CD14-positive monocyte (primary cell): ENCODE results near the gene EIF3B. TPM values are rescaled to one million over a fixed set of nuclear protein-coding genes. Genes with fewer than 3 reads are reported as not detected.
"Not testable (repeated sequence)": the region's sequence is repeated elsewhere in the genome, so short reads cannot be mapped to it uniquely, and the experiment has no call there.

Experiments used
- DNase-seq, 3 donors: peaks; one replicate each; pipeline ENCODE4 v3.0.0-alpha.2; 2011 to 2022
- H2AFZ ChIP-seq: 2 replicates; pipeline ENCODE4 v1.6.0; 2012; ENCODE audit warnings: mild to moderate bottlenecking, low read depth, low read length, inconsistent platforms; ENCODE audit not compliant: insufficient read depth, poor library complexity, severe bottlenecking
- H3K27ac ChIP-seq, 2 donors: 1 replicate in 1 of 2; 2 replicates in 1 of 2; pipeline ENCODE4 v1.5.1; 2012 to 2013; ENCODE audit warnings: low read length in 2 of 2, control low read depth in 1 of 2, inconsistent platforms in 1 of 2, low read depth in 1 of 2, mild to moderate bottlenecking in 1 of 2
- H3K27me3 ChIP-seq, 2 donors: one replicate each; pipeline versions ENCODE4 v1.6.0 to v1.6.1; 2011 to 2013; ENCODE audit warnings: low read length in 2 of 2; ENCODE audit not compliant: control insufficient read depth in 2 of 2, insufficient read depth in 2 of 2
- H3K36me3 ChIP-seq, 2 donors: replicated peaks in 1 of 2; 1 replicate in 1 of 2; 2 replicates in 1 of 2; pipeline versions ENCODE4 v1.5.1 to v1.6.1; 2012 to 2013; ENCODE audit warnings: low read length in 2 of 2, control low read depth in 1 of 2, inconsistent platforms in 1 of 2, mild to moderate bottlenecking in 1 of 2; ENCODE audit not compliant: insufficient read depth in 2 of 2, control insufficient read depth in 1 of 2
- H3K4me1 ChIP-seq, 2 donors: 1 replicate in 1 of 2; 2 replicates in 1 of 2; pipeline versions ENCODE4 v1.5.1 to v1.6.1; 2012 to 2013; ENCODE audit warnings: low read length in 2 of 2, control low read depth in 1 of 2, inconsistent platforms in 1 of 2, mild to moderate bottlenecking in 1 of 2, moderate library complexity in 1 of 2; ENCODE audit not compliant: insufficient read depth in 2 of 2, control insufficient read depth in 1 of 2
- H3K4me2 ChIP-seq: replicated peaks from 2 replicates; pipeline ENCODE3; 2012; ENCODE audit warnings: low read length, moderate library complexity, mild to moderate bottlenecking; ENCODE audit not compliant: poor library complexity, severe bottlenecking; ENCODE audit errors: extremely low read depth
- H3K4me3 ChIP-seq, 3 experiments: fragments of 200-600 bp in 1 of 3; sonication (generic) in 1 of 3; replicated peaks in 1 of 3; 1 replicate in 2 of 3; 2 replicates in 1 of 3; pipeline ENCODE4 v1.5.1; 2011 to 2013; ENCODE audit warnings: low read length in 3 of 3, mild to moderate bottlenecking in 3 of 3, control low read depth in 2 of 3, low read depth in 2 of 3, inconsistent platforms in 1 of 3, moderate library complexity in 1 of 3
- H3K79me2 ChIP-seq: 2 replicates; pipeline ENCODE4 v1.6.0; 2012; ENCODE audit warnings: mild to moderate bottlenecking, control low read depth, inconsistent platforms, low read length, moderate library complexity; ENCODE audit not compliant: insufficient read depth
- H3K9ac ChIP-seq: 2 replicates; pipeline ENCODE4 v1.6.0; 2017; ENCODE audit warnings: low read length, mild to moderate bottlenecking; ENCODE audit not compliant: insufficient read depth, poor library complexity, severe bottlenecking
- H3K9me3 ChIP-seq, 2 donors: replicated peaks in 1 of 2; 1 replicate in 1 of 2; 2 replicates in 1 of 2; pipeline versions ENCODE4 v1.5.1 to v1.6.1; 2012 to 2013; ENCODE audit warnings: low read length in 2 of 2, control low read depth in 1 of 2; ENCODE audit not compliant: control insufficient read depth in 1 of 2, insufficient read depth in 1 of 2
- H4K20me1 ChIP-seq: 2 replicates; pipeline ENCODE4 v1.6.0; 2012; ENCODE audit warnings: mild to moderate bottlenecking, low read length, control low read depth, moderate library complexity; ENCODE audit not compliant: insufficient read depth
- H3K27ac Mint-ChIP-seq, 7 donors: one replicate each; pipeline ENCODE4 v1.8.0; 2020; ENCODE audit warnings: mild to moderate bottlenecking in 7 of 7, mixed read lengths in 7 of 7, moderate library complexity in 6 of 7, inconsistent platforms in 2 of 7
- H3K27me3 Mint-ChIP-seq, 3 donors: one replicate each; pipeline ENCODE4 v1.8.0; 2021 to 2022; ENCODE audit warnings: low read depth in 3 of 3, mild to moderate bottlenecking in 3 of 3, mixed read lengths in 3 of 3, moderate library complexity in 3 of 3, inconsistent platforms in 1 of 3
- H3K36me3 Mint-ChIP-seq, 2 donors: one replicate each; pipeline ENCODE4 v1.8.0; 2020; ENCODE audit warnings: mixed read lengths in 2 of 2, inconsistent platforms in 1 of 2, mild to moderate bottlenecking in 1 of 2
- H3K4me1 Mint-ChIP-seq: one replicate; pipeline ENCODE4 v1.8.0; 2020; ENCODE audit warnings: mild to moderate bottlenecking, mixed read lengths
- H3K4me3 Mint-ChIP-seq, 2 donors: one replicate each; pipeline ENCODE4 v1.8.0; 2020; ENCODE audit warnings: mild to moderate bottlenecking in 2 of 2, mixed read lengths in 2 of 2, moderate library complexity in 1 of 2
- H3K9me3 Mint-ChIP-seq, 7 donors: one replicate each; pipeline ENCODE4 v1.8.0; 2020 to 2022; ENCODE audit warnings: mixed read lengths in 7 of 7, mild to moderate bottlenecking in 6 of 7, moderate library complexity in 6 of 7, inconsistent platforms in 2 of 7
- WGBS: methylation state at CpG from one replicate; pipeline ENCODE4 v1.1.5; 2013; ENCODE audit warnings: missing lambda C conversion rate; ENCODE audit not compliant: insufficient coverage; 5-methylcytosine and 5-hydroxymethylcytosine counted together
- intact Hi-C, 2 donors: fragments of 100-400 bp; cut with micrococcal nuclease; formaldehyde crosslinking; loops; one replicate each; pipeline versions ENCODE4 v1.15.0 to v1.15.1; 2023
- polyA plus RNA-seq, 3 donors: library from polyadenylated mRNA; depleted of rRNA in 1 of 3; unstranded in 2 of 3; stranded (reverse) in 1 of 3; fragments of 300-500 nt in 2 of 3; fragments of >200 nt in 1 of 3; fragmentation: Illumina TruSeq in 2 of 3; gene quantifications; 1 replicate in 2 of 3; 2 replicates in 1 of 3; pipeline ENCODE4 v1.2.3, GENCODE V29; 2012 to 2021
- TF ChIP-seq, protein P1 (sequence below): fragments of 200-600 bp; IDR thresholded peaks from one replicate; pipeline ENCODE4 v1.8.0; 2022; ENCODE audit warnings: antibody characterized with exemption, mild to moderate bottlenecking

Gene EIF3B
- polyA plus RNA-seq, 3 donors, result 46.0 to 89.1 (median 69.2) TPM

DNA sequence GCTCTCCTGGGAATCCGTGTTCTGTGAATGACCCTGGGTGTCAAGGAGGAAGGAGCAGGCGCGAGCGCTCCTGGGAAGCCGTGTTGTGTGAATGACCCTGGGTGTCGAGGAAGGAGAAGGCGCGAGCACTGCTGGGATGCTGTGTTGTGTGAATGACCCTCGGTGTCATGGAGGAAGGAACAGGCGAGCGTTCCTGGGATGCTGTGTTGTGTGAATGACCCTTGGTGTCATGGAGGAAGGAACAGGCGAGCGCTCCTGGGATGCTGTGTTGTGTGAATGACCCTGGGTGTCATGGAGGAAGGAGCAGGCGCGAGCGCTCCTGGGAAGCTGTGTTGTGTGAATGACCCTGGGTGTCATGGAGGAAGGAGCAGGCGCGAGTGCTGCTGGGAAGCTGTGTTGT lies 23.5 kb downstream of the EIF3B start:
- intact Hi-C loops, H3K27me3 Mint-ChIP-seq, H3K27ac ChIP-seq, H3K27me3 ChIP-seq, H3K4me1 Mint-ChIP-seq, H3K4me3 Mint-ChIP-seq, H3K4me3 ChIP-seq, DNase-seq, H3K4me2 ChIP-seq, H3K4me1 ChIP-seq, H2AFZ ChIP-seq, H3K9ac ChIP-seq, H3K9me3 Mint-ChIP-seq, H3K9me3 ChIP-seq: not testable (repeated sequence)
- WGBS, result 100% methylated on average over 11 of the region's 18 CpGs
- Mint-ChIP-seq H3K27ac (peak overlapping the region in 2 of 7 donors; percentile 7 to 31), H3K36me3 (peaks cover 84 to 95% of the 10 kb centered on the region in 2 donors)
- Histone ChIP-seq H4K20me1 (peaks cover 56% of the 10 kb centered on the region), H3K36me3 (peaks cover 88% of the 10 kb centered on the region in 2 donors), H3K79me2 (peaks cover 27% of the 10 kb centered on the region)

DNA sequence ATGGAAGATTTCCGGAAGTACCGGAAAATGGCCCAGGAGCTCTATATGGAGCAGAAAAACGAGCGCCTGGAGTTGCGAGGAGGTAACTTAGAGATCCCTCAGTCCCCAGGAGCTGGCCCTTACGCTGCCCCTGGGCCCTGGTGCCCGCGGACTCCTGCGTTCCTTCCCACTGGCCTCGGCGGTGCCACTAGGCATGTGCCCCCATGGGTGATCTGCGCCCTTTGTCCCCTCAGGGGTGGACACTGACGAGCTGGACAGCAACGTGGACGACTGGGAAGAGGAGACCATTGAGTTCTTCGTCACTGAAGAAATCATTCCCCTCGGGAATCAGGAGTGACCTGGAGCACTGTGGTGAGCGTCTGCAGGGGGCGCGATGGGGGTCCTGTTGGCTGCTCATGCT lies 24.5 kb downstream of the EIF3B start:
- WGBS, result 97% methylated on average over 19 of the region's 20 CpGs
- H3K4me3 Mint-ChIP-seq, result no peak overlapping the region
- peak overlapping the region in 1 of 7 donors; percentile 20 for H3K27ac Mint-ChIP-seq
- peaks cover 0 to 8% (median 0%) of the 10 kb centered on the region in 7 donors for H3K9me3 Mint-ChIP-seq
- peaks cover 73 to 85% of the 10 kb centered on the region in 2 donors for H3K36me3 Mint-ChIP-seq
- no peak for DNase-seq
- H3K36me3 ChIP-seq, result peaks cover 77 to 78% of the 10 kb centered on the region in 2 donors
- H2AFZ ChIP-seq, result no peak overlapping the region
- H3K4me3 ChIP-seq, result no peak overlapping the region
- no peaks in the 10 kb centered on the region for H3K4me1 Mint-ChIP-seq
- H4K20me1 ChIP-seq, result peaks cover 46% of the 10 kb centered on the region
- no peak overlapping the region for H3K9ac ChIP-seq
- no peaks in the 10 kb centered on the region for H3K4me1 ChIP-seq
- peaks cover under 1 to 6% (median 1%) of the 10 kb centered on the region in 3 donors for H3K27me3 Mint-ChIP-seq
- H3K4me2 ChIP-seq, result no peak overlapping the region
- H3K79me2 ChIP-seq, result peaks cover 20% of the 10 kb centered on the region
- intact Hi-C loops, result no loop called here
- no peak overlapping the region for H3K27ac ChIP-seq
- H3K9me3 ChIP-seq, result no peaks in the 10 kb centered on the region
- TF ChIP-seq, protein P1, sequence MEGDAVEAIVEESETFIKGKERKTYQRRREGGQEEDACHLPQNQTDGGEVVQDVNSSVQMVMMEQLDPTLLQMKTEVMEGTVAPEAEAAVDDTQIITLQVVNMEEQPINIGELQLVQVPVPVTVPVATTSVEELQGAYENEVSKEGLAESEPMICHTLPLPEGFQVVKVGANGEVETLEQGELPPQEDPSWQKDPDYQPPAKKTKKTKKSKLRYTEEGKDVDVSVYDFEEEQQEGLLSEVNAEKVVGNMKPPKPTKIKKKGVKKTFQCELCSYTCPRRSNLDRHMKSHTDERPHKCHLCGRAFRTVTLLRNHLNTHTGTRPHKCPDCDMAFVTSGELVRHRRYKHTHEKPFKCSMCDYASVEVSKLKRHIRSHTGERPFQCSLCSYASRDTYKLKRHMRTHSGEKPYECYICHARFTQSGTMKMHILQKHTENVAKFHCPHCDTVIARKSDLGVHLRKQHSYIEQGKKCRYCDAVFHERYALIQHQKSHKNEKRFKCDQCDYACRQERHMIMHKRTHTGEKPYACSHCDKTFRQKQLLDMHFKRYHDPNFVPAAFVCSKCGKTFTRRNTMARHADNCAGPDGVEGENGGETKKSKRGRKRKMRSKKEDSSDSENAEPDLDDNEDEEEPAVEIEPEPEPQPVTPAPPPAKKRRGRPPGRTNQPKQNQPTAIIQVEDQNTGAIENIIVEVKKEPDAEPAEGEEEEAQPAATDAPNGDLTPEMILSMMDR, result no peak
- H3K27me3 ChIP-seq, result no peaks in the 10 kb centered on the region
